Measurements from ENCODE around the gene STRC.
"Not testable (repeated sequence)": the region's sequence is repeated elsewhere in the genome, so short reads cannot be mapped to it uniquely, and the experiment has no call there.

STRC gene

GRCh38 chr15:43592841-43593240, 25.8 kb downstream of the STRC start:
- DNase-seq (ENCODE audit: low read depth) = not testable (repeated sequence)

GRCh38 chr15:43589778-43590466, 28.7 kb downstream of the STRC start, which contains the start of gene PPIP5K1:
PPIP5K1 (minus strand) TSS chr15:43590208; CDS start chr15:43584504, 5,704 bp downstream.
- H3K4me3 ChIP-seq (ENCODE audit: low read length); DNase-seq (ENCODE audit: low read depth): not testable (repeated sequence)

More at GRCh38 chr15:43592841-43593240, 25.8 kb downstream of the STRC start:
- not testable (repeated sequence) for H3K4me3 ChIP-seq (ENCODE audit: low read length)

GRCh38 chr15:43574607-43575006, 44.0 kb downstream of the STRC start:
- not testable (repeated sequence) for DNase-seq (ENCODE audit: low read depth); H3K4me3 ChIP-seq (ENCODE audit: low read length)

- DNase-seq (ENCODE audit: low read depth); H3K4me3 ChIP-seq (ENCODE audit: low read length): not testable (repeated sequence)
Measured at GRCh38 chr15:43566615-43567014, 52.0 kb downstream of the STRC start.

GRCh38 chr15:43563793-43564192, 54.8 kb downstream of the STRC start:
- not testable (repeated sequence) for H3K4me3 ChIP-seq (ENCODE audit: low read length); DNase-seq (ENCODE audit: low read depth)

GRCh38 chr15:43562753-43563152, 55.8 kb downstream of the STRC start:
- DNase-seq (ENCODE audit: low read depth); H3K4me3 ChIP-seq (ENCODE audit: low read length): not testable (repeated sequence)

GRCh38 chr15:43552986-43553385, 65.6 kb downstream of the STRC start:
- no peak overlapping the region for H3K4me3 ChIP-seq (ENCODE audit: low read length)
- no peak for TF ChIP-seq CTCF (conservative IDR thresholded peaks at IDR 0.05; ENCODE audit: low read length)
- DNase-seq (ENCODE audit: low read depth) = peak; percentile 92

- no peak for TF ChIP-seq CTCF (conservative IDR thresholded peaks at IDR 0.05; ENCODE audit: low read length)
- no peak overlapping the region for H3K4me3 ChIP-seq (ENCODE audit: low read length)
- peak; percentile 22 for DNase-seq (ENCODE audit: low read depth)
Measured at GRCh38 chr15:43552256-43552655, 66.3 kb downstream of the STRC start.

GRCh38 chr15:43550527-43551363, 67.9 kb downstream of the STRC start:
- DNase-seq (ENCODE audit: low read depth) = peak; percentile 96
- TF ChIP-seq CTCF (conservative IDR thresholded peaks at IDR 0.05; ENCODE audit: low read length) = no peak
- H3K4me3 ChIP-seq (ENCODE audit: low read length) = peak overlapping the region; percentile 20; the same call in 1 of the 2 replicates
